ENCODE results near the gene SCGB2B2. TPM values are rescaled to one million over a fixed set of nuclear protein-coding genes. Genes with fewer than 3 reads are reported as not detected.
A peak's percentile ranks its signal among the peaks of the same experiment; 100 is the strongest.

Gene SCGB2B2
- total and polyA plus RNA-seq, 8 donors: 0.47 to 1.7 (median 1.4) TPM

- no peaks in the 10 kb centered on the region for H3K36me3 ChIP-seq
- no peak overlapping the region for H3K4me3 ChIP-seq
- TF ChIP-seq, protein P1, sequence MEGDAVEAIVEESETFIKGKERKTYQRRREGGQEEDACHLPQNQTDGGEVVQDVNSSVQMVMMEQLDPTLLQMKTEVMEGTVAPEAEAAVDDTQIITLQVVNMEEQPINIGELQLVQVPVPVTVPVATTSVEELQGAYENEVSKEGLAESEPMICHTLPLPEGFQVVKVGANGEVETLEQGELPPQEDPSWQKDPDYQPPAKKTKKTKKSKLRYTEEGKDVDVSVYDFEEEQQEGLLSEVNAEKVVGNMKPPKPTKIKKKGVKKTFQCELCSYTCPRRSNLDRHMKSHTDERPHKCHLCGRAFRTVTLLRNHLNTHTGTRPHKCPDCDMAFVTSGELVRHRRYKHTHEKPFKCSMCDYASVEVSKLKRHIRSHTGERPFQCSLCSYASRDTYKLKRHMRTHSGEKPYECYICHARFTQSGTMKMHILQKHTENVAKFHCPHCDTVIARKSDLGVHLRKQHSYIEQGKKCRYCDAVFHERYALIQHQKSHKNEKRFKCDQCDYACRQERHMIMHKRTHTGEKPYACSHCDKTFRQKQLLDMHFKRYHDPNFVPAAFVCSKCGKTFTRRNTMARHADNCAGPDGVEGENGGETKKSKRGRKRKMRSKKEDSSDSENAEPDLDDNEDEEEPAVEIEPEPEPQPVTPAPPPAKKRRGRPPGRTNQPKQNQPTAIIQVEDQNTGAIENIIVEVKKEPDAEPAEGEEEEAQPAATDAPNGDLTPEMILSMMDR (IDR thresholded peaks at IDR 0.05): no peak
- H3K4me1 ChIP-seq: no peaks in the 10 kb centered on the region
- no peak overlapping the region for H3K27ac ChIP-seq
- H3K9me3 ChIP-seq: no peaks in the 10 kb centered on the region
- DNase-seq (no peak), ATAC-seq (no peak)
- no peaks in the 10 kb centered on the region for H3K27me3 ChIP-seq
- intact Hi-C loops (cut with DNase I): loop anchor here in 1 of 2 donors (10.0 kb wide), 1 partner anchor 59 kb away; no protein-coding TSS in a partner anchor
Observed at GRCh38 chr19:34645551-34645950, 31.4 kb downstream of the SCGB2B2 start.

GRCh38 chr19:34644991-34645461 lies 31.9 kb downstream of the SCGB2B2 start:
- TF ChIP-seq, protein P1 (IDR thresholded peaks at IDR 0.05): no peak
- Histone ChIP-seq H3K9me3 (no peaks in the 10 kb centered on the region), H3K27ac (no peak overlapping the region), H3K4me1 (no peaks in the 10 kb centered on the region), H3K4me3 (no peak overlapping the region), H3K27me3 (no peaks in the 10 kb centered on the region), H3K36me3 (no peaks in the 10 kb centered on the region)
- intact Hi-C loops (cut with DNase I): loop anchor here in 1 of 2 donors (10.0 kb wide), 1 partner anchor 60 kb away; no protein-coding TSS in a partner anchor
- ATAC-seq (no peak), DNase-seq (no peak)

- DNase-seq: no peak
- TF ChIP-seq, protein P1 (IDR thresholded peaks at IDR 0.05): no peak
- Histone ChIP-seq H3K4me1 (no peaks in the 10 kb centered on the region), H3K27me3 (no peaks in the 10 kb centered on the region), H3K4me3 (no peak overlapping the region), H3K9me3 (no peaks in the 10 kb centered on the region), H3K36me3 (no peaks in the 10 kb centered on the region), H3K27ac (no peak overlapping the region)
- intact Hi-C loops (cut with DNase I): loop anchor here in 1 of 2 donors (10.0 kb wide), 1 partner anchor 63 kb away; no protein-coding TSS in a partner anchor
- ATAC-seq: no peak
Observed at GRCh38 chr19:34642241-34642640, 34.7 kb downstream of the SCGB2B2 start.

- Histone ChIP-seq H3K27me3 (no peaks in the 10 kb centered on the region), H3K36me3 (no peaks in the 10 kb centered on the region), H3K4me3 (no peak overlapping the region), H3K27ac (no peak overlapping the region), H3K4me1 (no peaks in the 10 kb centered on the region), H3K9me3 (peaks cover 0 to 14% of the 10 kb centered on the region in 2 donors)
- intact Hi-C loops (cut with DNase I): loop anchor here (2.0 to 10.0 kb wide), 2 partner anchors 65 to 73 kb away; no protein-coding TSS in a partner anchor
- DNase-seq: peak in 3 of 4 donors; percentile 42 to 70 (median 47)
- ATAC-seq: peak; percentile 89
- TF ChIP-seq, protein P1 (IDR thresholded peaks at IDR 0.05): peak; percentile 75 to 82
Observed at GRCh38 chr19:34639491-34640085, 37.4 kb downstream of the SCGB2B2 start.

- H3K27ac ChIP-seq: no peak overlapping the region
- H3K36me3 ChIP-seq: no peaks in the 10 kb centered on the region
- H3K4me3 ChIP-seq: no peak overlapping the region
- peaks cover 0 to 20% of the 10 kb centered on the region in 2 donors for H3K9me3 ChIP-seq
- TF ChIP-seq, protein P1 (IDR thresholded peaks at IDR 0.05): no peak
- no peaks in the 10 kb centered on the region for H3K27me3 ChIP-seq
- H3K4me1 ChIP-seq: no peaks in the 10 kb centered on the region
- DNase-seq: no peak
- no peak for ATAC-seq
- intact Hi-C loops (cut with DNase I): no loop called here
Observed at GRCh38 chr19:34633802-34634201, 43.2 kb downstream of the SCGB2B2 start.

Other genes with a start within 250 kb of the SCGB2B2 start
- gene UBA2, start 248.8 kb downstream of the SCGB2B2 start, total RNA-seq: 10 to 100 TPM; 61.1 to 69.1 TPM
- gene UBA2, start 248.8 kb downstream of the SCGB2B2 start, polyA plus RNA-seq (ENCODE audit: insufficient read length in 6 of 6): 100 to 1,000 TPM; 152 to 171 (median 159) TPM
- gene WTIP, start 195.4 kb downstream of the SCGB2B2 start, total RNA-seq: 10 to 100 TPM; 19.1 to 39.3 TPM
- gene WTIP, start 195.4 kb downstream of the SCGB2B2 start, polyA plus RNA-seq (ENCODE audit: insufficient read length in 6 of 6): 10 to 100 TPM; 22.9 to 34.2 (median 26.1) TPM
- 10 to 100 TPM; 23.8 to 24.9 TPM for gene ZNF302, start 519 bp upstream of the SCGB2B2 start, total RNA-seq
- 10 to 100 TPM; 75.9 to 94.2 (median 83.0) TPM for gene ZNF302, start 519 bp upstream of the SCGB2B2 start, polyA plus RNA-seq (ENCODE audit: insufficient read length in 6 of 6)
- gene ZNF181, start 57.1 kb upstream of the SCGB2B2 start, total RNA-seq: 1 to 10 TPM; 7.8 to 8.5 TPM
- gene ZNF181, start 57.1 kb upstream of the SCGB2B2 start, polyA plus RNA-seq (ENCODE audit: insufficient read length in 6 of 6): 10 to 100 TPM; 16.8 to 21.9 (median 19.8) TPM
- 1 to 10 TPM; 6.4 to 6.6 TPM for gene ZNF599, start 96.1 kb upstream of the SCGB2B2 start, total RNA-seq
- 10 to 100 TPM; 12.7 to 15.5 (median 14.6) TPM for gene ZNF599, start 96.1 kb upstream of the SCGB2B2 start, polyA plus RNA-seq (ENCODE audit: insufficient read length in 6 of 6)
- gene ZNF30, start 249.7 kb upstream of the SCGB2B2 start, total RNA-seq: 1 to 10 TPM; 3.5 to 4.3 TPM
- 10 to 100 TPM in 1 of 6 donors, 1 to 10 TPM in 5; 6.4 to 10.4 (median 8.4) TPM for gene ZNF30, start 249.7 kb upstream of the SCGB2B2 start, polyA plus RNA-seq (ENCODE audit: insufficient read length in 6 of 6)